Prostate gland (tissue), 2 donors: Measurements from ENCODE around the gene PDE7B.
"Not testable (repeated sequence)": the region's sequence is repeated elsewhere in the genome, so short reads cannot be mapped to it uniquely, and the experiment has no call there.

Source experiments
- CTCF ChIP-seq, 4 experiments: fragments of 200-600 bp in 2 of 4; fragments of 450-650 bp in 2 of 4; sonication (generic) in 2 of 4; IDR thresholded peaks; 1 replicate in 3 of 4; 2 replicates in 1 of 4; pipeline ENCODE4 v1.5.1; 2016 to 2019; ENCODE audit warnings: antibody characterized with exemption in 4 of 4, mild to moderate bottlenecking in 2 of 4, moderate library complexity in 2 of 4
- POLR2A ChIP-seq: fragments of 450-650 bp; IDR thresholded peaks from one replicate; pipeline ENCODE4 v1.6.1; 2016; ENCODE audit warnings: antibody characterized with exemption, mild to moderate bottlenecking
- POLR2AphosphoS5 ChIP-seq: sonication (generic); formaldehyde crosslinking; IDR thresholded peaks from one replicate; pipeline ENCODE4 v1.6.1; 2017; ENCODE audit warnings: antibody characterized with exemption

- TF ChIP-seq POLR2A; CTCF (IDR thresholded peaks at IDR 0.05); POLR2AphosphoS5: not testable (repeated sequence)
Measured at GRCh38 chr6:136105797-136106196, 254.3 kb downstream of the PDE7B start.
